HG02884 (cell line): Measurements from ENCODE around the gene CLDN34.

Experiments used
- ATAC-seq: cut with Tn5 transposase; IDR thresholded peaks from one replicate; pipeline ENCODE4 v1.9.1; 2021; ENCODE audit warnings: mild to moderate bottlenecking, moderate library complexity; ENCODE audit not compliant: unreplicated experiment

CLDN34 gene, protein sequence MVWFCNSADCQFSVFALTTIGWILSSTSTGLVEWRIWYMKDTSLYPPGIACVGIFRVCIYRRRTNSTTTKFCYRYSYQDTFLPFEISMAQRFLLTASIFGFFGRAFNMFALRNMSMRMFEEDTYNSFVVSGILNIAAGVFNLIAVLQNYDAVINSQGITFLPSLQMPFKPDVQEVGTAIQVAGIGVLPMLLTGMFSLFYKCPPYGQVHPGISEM

DNA sequence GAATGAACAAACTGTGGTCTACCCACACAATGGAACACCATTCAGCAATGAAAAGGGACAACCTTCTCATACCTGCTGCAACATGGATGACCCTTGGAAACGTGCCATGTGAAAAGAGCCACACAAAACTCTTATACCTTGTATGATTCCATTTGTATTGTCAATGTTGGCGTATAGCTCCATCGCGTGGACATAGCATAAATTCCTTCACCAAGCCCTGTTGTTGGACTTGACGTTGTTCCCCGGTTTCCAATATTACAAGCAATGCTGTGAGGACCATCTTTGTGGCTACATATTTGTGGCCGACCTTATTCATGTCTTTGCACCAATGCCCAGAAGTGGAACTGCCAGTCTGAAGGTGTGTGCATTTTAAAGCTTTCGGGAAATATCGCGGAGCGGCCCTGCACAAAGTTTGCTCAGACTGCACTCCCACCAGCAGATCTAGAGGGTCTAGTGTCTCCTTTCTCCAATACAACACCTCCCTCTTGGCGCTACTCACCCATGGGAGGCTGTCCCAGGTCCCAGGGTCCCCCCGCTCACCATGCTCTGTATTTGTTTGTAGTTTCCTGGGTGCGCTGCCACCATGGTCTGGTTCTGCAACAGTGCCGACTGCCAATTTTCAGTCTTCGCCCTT, at the start of gene CLDN34:
TSS of gene CLDN34 (plus strand) at position 584 of the 634 bp plus-strand sequence. CDS start at position 584, 0 bp downstream.
- ATAC-seq: no peak

DNA sequence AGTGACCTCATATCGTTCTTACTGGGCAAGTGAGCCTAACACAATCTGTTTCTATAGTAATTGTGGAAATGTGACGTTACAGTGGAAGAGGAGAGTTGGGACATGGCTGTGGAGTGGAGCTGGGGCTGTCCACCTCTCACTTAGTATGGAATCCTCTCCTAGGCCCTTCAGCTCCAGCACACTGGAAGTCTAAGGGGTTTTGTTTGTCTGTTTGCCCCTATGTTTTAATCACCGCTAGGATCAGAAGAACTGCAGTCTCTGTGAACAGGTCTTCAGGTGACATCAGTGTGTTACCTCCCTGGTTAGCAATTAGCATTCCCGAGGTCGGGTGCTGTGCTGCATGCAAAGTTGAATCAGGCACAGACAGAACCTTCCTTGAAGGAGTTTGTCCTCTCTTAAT, 49.3 kb upstream of the CLDN34 start:
- ATAC-seq: no peak

DNA sequence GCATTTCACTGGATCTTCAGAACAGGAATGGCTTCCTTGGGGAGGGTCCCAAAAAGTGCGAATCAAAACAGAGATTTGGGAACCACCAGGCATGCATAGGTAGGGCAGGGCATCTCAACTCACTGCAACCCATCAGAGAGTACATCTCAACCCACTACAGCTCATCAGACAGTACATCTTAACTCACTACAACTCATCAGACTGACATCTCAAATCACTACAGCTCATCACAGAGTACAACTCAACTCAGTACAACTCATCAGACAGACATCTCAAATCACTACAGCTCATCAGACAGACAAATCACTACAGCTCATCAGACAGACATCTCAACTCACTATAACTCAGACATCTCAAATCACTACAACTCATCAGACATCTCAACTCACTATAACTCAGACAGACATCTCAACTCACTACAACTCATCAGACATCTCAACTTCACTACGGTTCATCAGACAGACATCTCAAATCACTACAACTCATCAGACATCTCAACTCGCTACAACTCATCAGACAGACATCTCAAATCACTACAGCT, 47.5 kb upstream of the CLDN34 start:
- ATAC-seq: no peak

DNA sequence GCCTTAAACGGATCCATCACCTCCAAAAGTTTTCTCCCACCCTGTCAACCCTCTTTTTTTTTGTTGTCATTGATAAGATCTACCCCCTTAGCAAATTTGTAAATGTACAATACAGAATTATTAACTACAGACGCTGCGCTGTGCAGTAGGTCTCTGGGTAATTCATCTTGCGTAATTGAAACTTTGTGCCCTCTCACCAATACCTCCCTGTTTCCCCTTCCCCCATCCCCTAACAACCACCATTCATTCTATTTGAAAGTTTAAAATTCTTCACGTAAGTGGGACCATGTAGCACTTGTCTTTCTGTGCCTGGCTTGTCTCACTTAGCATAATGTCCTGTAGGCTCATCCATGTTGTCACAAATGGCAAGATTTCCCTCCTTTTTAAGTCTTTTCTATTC, 45.8 kb upstream of the CLDN34 start:
- no peak for ATAC-seq

DNA sequence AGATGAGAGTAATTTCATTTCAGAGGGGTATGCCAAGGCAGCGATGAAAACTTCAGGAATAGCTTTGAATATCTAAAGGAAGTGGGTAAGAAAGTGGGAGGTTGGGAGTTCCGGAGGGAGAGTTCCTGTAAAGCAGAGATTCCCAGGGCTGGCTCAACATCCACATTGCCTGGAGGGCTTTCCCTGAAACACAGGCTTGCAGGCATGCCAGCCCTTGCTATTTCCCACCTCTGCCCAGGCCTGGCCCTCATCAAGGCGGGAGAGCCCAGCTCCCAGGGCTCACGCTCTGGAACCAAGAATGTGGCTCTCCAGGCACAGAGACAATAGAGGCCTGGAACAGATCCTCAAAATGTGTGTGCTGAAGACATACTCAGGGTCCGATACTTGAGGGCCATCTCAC, 43.8 kb upstream of the CLDN34 start:
- ATAC-seq: no peak

DNA sequence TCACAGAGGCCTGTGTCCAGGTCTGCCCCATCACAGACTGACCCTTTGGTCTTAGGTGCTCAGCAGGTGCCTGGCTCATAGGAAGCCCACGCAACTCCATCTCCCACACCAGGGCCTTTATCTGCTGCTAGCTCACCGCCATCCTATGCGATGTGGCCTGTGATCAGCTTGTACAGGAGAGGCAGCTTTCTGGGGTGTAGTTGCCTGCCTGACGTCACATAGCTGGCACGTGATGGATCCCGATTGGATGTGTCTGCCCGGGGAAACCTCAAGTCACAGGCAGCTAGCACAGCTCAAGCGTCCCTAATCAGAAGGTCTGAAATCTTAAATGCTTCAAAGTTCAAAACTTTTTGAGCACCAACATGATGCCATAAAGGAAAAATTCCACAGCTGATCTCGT, 41.2 kb upstream of the CLDN34 start:
- no peak for ATAC-seq

DNA sequence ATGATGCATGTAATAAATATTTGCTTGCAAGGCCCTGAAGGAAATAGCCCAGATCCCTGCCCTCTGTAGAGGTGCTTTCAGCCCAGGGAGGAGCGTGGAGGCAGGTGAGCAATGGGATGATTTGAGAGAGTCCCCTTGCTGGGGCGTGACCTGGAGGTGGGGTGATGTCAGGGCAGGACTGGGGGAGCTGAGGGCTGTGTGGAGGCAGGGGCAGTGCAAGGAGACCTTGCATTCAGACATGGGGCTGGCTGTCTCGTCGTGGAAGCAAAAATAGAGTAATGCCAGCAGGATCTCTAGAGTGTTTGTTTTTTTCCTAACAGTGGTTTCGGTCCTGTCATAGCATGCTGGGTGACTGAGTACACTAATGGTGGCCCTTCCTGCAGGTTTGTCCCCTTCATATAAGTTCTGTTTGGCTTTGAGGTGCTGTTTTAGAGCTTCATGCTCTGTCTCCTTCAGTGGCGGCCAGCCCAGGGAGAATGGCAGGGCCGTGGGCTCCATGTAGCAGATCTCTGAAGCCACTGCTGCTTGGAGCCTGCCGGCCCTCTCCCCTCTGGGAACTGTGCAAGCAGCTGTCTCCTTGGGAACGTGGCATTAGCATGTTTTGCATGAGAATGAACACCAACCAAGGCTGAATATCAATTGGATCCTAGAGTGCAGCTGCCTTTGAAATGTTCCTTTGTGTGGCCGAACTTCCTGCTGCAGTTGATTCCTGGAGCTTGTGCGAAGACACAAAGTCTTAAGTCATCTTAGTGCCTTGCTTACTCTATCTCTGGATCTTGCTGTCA, 39.3 kb upstream of the CLDN34 start:
- ATAC-seq: no peak

DNA sequence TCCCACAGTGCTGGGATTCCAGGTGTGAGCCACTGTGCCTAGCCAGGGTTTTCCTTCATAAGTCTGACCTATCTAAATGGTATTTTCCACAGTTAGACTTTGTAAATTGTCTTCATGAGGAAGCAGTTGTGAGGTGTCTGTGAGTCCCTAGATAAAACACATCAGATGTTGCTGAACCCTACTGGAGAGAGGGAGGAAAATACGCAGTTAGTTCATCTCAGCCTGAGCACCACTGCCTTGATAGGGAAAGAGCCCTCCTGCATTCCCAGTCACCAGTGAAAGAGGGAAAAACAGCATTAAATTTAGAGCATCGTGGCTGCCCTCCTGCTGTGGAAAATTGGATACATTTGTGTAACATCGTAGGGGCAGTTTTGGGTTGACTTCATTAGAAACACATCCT, 31.7 kb upstream of the CLDN34 start:
- ATAC-seq: no peak

DNA sequence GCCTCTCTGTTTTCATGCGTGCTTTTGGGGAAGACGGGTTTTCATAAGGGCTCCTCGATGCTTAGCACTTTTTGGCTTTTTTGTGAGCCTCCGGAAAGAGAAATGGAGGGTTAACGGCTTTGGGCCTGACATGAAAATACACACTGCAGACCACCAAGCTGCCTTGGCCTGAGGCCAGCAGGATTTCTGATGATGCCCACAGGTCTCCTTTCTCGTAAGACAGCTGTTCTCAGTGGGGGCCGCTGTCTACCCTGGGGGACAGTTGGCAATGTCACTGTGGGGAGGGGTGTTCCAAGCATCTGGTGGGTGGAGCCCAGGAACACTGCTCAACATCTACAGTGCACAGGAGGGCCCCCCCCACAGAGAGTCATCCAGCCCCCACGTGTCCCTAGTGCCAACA, 29.4 kb upstream of the CLDN34 start:
- no peak for ATAC-seq

DNA sequence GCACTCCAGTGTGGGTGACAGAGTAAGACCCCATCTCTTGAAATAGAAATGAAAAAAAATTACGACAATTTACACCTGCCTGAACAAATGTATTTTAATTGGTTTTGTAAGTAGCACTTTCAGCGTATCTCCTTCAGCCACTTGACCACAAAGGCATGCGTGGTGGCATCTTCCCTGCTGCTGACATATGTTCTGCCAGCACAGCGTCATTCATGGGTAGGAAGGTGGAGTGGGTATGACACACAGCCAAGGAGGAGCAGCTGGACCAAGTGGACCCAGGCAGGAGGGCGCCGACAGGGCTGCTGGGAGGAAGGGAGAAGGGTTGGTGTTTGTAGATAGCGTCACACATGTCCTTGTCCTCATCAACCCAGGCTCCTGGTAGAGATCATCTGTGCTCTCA, 28.6 kb upstream of the CLDN34 start:
- ATAC-seq: no peak

DNA sequence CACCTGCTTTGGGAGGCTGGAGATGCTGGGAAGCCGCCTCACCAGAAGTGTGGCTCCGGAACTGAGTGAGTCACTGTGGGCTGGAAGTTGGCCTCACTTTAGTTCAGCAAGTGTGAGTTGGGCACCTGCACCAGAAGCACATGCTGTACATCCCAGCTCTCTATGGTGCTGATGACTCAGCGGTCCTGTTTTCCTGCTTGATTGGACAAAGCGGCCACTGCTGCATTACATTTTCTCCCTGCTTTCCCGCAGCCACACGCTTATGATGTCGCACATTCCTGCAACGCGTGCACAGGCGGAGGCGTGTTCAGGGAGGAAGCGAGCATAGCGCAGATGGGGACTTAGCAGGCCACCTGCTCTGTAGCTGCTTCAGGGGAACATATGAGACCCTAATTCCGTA, 26.7 kb upstream of the CLDN34 start:
- ATAC-seq: no peak

DNA sequence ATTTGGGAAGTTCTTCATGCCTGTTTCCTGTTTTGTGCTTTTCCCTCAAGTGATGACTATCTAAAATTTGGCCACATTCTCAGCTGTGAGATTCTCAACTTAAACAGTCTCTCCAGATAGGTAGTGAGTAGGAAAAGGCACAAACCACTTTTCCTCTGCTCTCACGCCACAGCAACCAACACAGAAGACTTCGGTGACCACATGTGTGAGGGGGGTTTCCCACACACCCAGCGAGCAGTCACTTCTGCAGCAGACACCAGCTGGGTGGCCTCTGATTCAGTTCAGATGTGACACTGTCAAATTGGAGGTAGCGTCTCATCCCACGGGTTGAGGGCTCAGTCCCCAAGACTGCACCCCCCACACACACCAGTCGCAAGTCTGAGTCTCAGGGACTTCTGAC, 25.1 kb upstream of the CLDN34 start:
- ATAC-seq: peak; percentile 92

DNA sequence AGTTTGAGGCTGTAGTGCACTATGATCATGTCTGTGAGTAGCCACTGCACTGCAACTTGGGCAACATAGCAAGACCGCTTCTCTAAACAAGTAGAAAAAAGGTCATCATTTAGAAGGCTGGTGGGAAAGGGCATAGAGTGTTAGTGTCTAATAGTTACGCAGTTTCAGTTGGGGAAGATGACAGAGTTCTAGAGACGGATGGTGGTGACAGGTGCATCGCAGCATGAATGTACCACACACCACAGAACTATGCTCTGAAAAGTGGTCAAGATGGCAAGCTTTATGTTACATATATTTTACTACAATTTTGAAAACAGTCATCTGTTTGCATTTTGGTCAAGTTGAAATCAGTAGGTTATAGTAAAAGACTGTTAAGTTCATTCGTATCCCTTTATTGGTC, 23.7 kb upstream of the CLDN34 start:
- no peak for ATAC-seq

DNA sequence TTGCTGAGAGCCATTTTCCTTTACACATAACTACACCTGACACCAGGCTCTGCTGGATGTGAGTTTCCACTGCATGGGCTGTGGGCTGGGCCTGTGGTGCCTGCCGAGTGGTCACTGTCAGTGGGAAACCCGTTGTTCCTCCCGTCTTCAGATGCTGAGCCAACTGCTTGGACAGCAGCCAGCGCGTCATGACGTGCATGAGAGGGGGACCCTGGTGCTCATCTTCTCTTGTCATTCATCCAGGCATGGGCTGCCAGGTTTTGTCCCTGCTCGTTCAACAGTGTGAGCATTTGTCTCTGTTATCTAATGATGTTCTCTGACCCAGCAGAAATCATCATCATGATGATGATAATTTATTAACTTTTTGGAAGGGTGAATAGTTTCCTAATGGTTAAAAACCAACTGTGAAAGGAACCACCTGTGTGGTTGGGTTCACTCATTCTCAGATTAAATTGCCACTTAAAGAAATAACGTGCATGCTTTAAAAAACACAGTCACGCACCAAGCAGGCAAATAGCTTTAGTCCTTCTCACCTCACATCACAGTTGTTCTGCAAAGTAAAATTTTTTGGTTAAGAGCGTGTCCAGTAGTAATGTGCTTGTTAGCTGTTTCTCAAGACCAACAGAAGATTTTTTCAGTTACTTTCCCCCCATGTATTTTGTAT, 19.9 kb upstream of the CLDN34 start:
- no peak for ATAC-seq

DNA sequence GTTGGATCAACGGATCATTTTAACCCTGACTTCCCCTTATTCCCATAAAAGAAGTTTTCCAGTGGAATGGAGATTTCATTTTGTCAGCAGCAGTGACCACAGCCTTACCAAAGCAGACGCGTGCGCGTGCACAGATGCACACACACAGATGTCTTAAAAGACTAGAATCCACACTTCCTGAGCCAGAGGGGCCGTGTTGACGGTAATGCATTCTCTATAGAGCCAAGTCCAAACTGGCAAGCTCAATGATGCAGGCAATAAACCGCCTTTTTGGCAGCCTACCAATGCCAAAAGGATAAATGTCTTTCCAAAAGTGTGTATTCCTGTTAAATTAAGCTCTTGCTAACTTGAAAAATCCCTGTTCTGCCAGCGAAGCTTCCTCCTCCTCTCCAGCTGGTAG, 18.8 kb upstream of the CLDN34 start:
- no peak for ATAC-seq

DNA sequence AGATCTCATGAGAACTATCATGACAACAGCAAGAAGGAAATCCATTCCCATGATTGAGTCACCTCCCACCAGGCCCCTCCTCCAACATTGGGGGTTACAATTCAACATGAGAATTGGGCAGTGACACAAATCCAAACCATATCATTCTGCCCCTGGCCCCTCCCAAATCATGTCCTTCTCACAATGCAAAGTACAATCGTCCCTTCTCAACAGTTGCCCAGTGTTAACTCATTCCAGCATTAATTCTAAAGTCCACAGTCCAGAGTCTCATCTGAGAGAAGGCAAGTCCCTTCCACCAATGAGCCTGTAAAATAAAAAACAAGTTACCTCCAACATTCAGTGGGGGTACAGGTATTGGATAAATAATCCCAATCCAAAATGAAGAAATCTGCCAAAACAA, 14.9 kb upstream of the CLDN34 start:
- ATAC-seq: no peak

DNA sequence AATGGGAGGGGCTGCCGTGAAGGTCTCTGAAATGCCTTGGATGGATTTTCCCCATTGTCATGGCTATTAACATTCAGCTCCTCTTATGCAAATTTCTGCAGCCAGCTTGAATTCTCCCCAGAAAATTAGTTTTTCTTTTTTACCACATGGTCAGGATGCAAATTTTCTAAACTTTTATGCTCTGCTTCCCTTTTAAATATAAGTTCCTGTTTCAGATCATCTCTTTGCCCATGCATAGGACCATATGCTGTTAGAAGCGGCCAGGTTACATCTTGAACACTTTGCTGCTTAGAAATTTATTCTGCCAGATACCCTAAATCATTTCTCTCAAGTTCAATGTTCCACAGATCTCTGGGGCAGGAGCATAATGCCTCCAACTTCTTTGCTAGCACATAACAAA, 13.8 kb upstream of the CLDN34 start:
- ATAC-seq: no peak

DNA sequence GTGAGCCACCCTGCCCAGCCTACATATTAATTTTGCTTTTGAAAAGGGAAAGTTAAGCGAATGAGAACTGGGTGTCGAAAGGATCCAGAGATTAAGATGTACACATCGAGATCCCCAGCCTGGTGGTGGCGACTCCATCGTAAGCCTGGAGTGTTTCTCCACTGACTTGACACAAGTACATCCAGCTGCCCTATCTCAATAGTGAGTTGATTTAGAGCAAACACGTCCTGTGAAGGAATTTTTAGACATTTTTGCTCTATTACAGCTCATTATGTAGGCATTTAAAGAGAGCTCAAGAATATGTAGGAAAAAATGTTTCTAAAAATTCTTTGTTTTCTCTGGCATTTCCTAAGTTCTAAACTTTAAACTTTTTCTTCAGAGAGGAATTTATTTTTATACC, 11.7 kb upstream of the CLDN34 start:
- ATAC-seq: no peak

DNA sequence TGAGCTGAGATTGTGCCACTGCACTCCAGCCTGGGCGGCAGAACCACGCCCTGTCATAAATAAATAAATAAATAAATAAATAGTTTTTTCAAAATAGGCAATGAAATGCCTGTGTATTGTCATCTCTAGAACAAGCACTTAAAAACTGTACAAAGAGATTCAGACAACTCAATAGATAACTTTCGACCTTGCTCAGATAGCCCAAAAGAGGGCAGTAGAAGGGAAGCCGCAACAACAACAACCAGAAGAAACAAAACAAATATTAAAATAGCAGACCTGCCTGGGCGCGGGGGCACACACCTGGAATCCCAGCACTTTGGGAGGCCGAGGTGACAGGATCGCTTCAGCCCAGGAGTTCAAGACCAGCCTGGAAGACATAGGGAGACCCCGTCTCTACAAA, 9.4 kb upstream of the CLDN34 start:
- ATAC-seq: no peak

DNA sequence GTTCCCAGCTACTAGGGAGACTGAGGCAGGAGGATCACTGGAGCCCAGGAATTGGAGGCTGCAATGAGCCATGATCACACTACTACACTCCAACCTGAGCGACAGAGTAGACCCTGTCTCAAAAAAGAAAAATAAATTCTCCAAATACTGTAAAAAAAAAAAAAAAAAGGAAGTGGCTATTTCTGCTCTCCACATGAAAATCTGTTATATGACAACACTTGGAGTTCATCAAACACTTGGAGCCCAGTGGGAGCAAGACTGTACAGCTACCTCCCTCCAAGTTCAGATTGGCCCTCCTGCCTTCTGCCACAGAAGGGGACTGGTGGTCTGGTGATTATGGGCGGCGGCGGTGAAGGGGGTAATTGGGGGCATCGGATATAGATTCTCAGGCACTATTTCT, 9.0 kb upstream of the CLDN34 start:
- ATAC-seq: no peak

DNA sequence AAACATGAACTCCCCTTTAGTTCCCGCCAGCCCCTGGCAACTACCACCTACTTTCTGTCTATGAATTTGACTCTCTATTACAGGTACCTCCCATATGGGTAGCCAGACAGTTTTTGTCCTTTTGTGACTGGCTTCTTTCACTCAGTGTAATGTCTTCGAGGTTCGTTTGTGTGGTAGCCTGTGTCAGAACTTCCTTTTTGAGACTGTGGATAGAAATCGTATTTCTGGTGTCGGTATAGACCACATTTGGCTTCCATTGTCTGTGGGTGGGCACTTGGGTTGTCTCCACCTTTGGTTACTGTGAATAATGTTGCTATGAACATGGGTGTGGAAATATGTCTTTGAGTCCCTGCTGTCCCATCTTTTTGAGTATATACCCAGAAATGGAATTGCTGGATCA, 5.4 kb upstream of the CLDN34 start:
- no peak for ATAC-seq

DNA sequence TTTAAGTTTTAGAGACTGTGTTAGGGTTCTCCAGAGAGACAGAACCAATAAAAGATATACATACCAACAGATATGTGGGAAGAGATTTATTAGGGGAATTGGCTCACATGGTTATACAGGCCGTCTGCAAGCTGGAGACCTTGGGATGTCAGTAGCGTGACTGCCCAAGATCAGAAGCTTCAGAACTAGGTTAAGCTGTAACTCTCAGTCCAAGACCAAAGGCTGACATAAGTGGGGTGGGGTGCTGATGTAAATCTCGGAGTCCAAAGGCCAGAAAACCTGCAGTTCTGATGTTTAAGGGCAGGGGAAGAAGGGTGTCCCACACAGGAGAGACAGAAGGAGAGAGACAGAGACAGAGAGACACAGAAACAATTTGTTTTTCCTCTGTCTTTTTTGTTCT, 10.5 kb downstream of the CLDN34 start:
- ATAC-seq: no peak
